Thoracic aorta (tissue), 2 donors: ENCODE measurements around the gene NXPE4. TPM values are rescaled to one million over a fixed set of nuclear protein-coding genes. Genes with fewer than 3 reads are reported as not detected.

ENCODE experiments used
- ATAC-seq: fragments of 150-250 bp; one replicate; pipeline ENCODE4 v1.8.0; 2017; ENCODE audit warnings: low read depth; ENCODE audit not compliant: insufficient number of reproducible peaks, low FRiP score
- DNase-seq: peaks from one replicate; pipeline ENCODE4 v3.0.0-alpha.2; 2020; ENCODE audit warnings: low spot score
- H3K27ac ChIP-seq, 2 donors: fragments of 200-600 bp; sonication (generic); 1 replicate in 1 of 2; 2 replicates in 1 of 2; pipeline ENCODE4 v1.5.1; 2016; ENCODE audit warnings: mild to moderate bottlenecking in 2 of 2, moderate library complexity in 2 of 2
- H3K27me3 ChIP-seq: fragments of 200-600 bp; sonication (generic); replicated peaks from 2 replicates; pipeline ENCODE4 v1.6.0; 2016; ENCODE audit warnings: mild to moderate bottlenecking; ENCODE audit not compliant: insufficient read depth
- H3K36me3 ChIP-seq: fragments of 200-600 bp; sonication (generic); one replicate; pipeline ENCODE4 v1.5.1; 2016
- H3K4me1 ChIP-seq, 2 donors: fragments of 200-600 bp; sonication (generic); 1 replicate in 1 of 2; 2 replicates in 1 of 2; pipeline versions ENCODE4 v1.5.1 to v1.6.0; 2016; ENCODE audit warnings: low read depth in 2 of 2, mild to moderate bottlenecking in 1 of 2; ENCODE audit not compliant: control insufficient read depth in 1 of 2
- H3K4me3 ChIP-seq: fragments of 200-600 bp; sonication (generic); 2 replicates; pipeline ENCODE4 v1.5.1; 2016; ENCODE audit warnings: mild to moderate bottlenecking
- H3K9me3 ChIP-seq: fragments of 200-600 bp; sonication (generic); 2 replicates; pipeline ENCODE4 v1.5.1; 2016
- total RNA-seq, 2 donors: library from RNA; depleted of rRNA; stranded (reverse); fragments of >200 nt; gene quantifications; one replicate each; pipeline versions ENCODE4 v1.1.0 to v1.2.3, GENCODE V29; 2016
- TF ChIP-seq, protein P1 (sequence below): fragments of 200-600 bp; sonication (generic); IDR thresholded peaks from one replicate; pipeline ENCODE4 v1.5.1; 2019; ENCODE audit warnings: antibody characterized with exemption

The NXPE4 gene
- total RNA-seq, 2 donors from 2014 or later: not detected

DNA sequence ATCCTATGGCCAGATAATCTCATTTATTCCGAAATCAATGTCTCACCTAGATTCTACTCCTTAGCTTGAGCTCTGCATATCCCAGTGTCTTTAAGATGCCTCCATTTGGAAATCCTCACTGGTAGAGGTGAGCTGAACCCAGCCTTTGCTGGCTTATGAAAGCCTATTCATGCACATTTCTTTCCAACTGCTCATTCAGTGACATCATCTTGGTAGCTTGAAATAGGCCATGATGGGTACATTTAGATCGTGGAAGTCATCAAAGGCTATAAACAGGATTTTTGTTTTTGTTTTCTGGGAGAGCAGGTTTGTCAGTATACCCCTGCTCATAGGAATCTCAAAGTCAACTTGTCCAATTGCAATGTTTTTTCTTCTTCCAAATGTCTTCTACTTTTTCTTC is 41.9 kb downstream of the NXPE4 start:
- H3K9me3 ChIP-seq: no peaks in the 10 kb centered on the region
- H3K4me1 ChIP-seq: no peaks in the 10 kb centered on the region
- ATAC-seq (no peak), DNase-seq (no peak)
- H3K27ac ChIP-seq: no peak overlapping the region
- H3K27me3 ChIP-seq: no peaks in the 10 kb centered on the region
- no peak overlapping the region for H3K4me3 ChIP-seq
- H3K36me3 ChIP-seq: no peaks in the 10 kb centered on the region
- TF ChIP-seq, protein P1, sequence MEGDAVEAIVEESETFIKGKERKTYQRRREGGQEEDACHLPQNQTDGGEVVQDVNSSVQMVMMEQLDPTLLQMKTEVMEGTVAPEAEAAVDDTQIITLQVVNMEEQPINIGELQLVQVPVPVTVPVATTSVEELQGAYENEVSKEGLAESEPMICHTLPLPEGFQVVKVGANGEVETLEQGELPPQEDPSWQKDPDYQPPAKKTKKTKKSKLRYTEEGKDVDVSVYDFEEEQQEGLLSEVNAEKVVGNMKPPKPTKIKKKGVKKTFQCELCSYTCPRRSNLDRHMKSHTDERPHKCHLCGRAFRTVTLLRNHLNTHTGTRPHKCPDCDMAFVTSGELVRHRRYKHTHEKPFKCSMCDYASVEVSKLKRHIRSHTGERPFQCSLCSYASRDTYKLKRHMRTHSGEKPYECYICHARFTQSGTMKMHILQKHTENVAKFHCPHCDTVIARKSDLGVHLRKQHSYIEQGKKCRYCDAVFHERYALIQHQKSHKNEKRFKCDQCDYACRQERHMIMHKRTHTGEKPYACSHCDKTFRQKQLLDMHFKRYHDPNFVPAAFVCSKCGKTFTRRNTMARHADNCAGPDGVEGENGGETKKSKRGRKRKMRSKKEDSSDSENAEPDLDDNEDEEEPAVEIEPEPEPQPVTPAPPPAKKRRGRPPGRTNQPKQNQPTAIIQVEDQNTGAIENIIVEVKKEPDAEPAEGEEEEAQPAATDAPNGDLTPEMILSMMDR: no peak

- no peak for ATAC-seq
- H3K9me3 ChIP-seq: no peaks in the 10 kb centered on the region
- H3K4me1 ChIP-seq: no peaks in the 10 kb centered on the region
- H3K27me3 ChIP-seq: no peaks in the 10 kb centered on the region
- H3K4me3 ChIP-seq: no peak overlapping the region
- TF ChIP-seq, protein P1: no peak
- H3K36me3 ChIP-seq: no peaks in the 10 kb centered on the region
- DNase-seq: no peak
- H3K27ac ChIP-seq: no peak overlapping the region
These were observed 44.5 kb downstream of the NXPE4 start for GRCh38 chr11:114551060-114551459.

- no peak overlapping the region for H3K27ac ChIP-seq
- H3K27me3 ChIP-seq: no peaks in the 10 kb centered on the region
- no peaks in the 10 kb centered on the region for H3K36me3 ChIP-seq
- DNase-seq (no peak), ATAC-seq (no peak)
- peaks cover 3% of the 10 kb centered on the region for H3K9me3 ChIP-seq
- TF ChIP-seq, protein P1: no peak
- no peak overlapping the region for H3K4me3 ChIP-seq
- H3K4me1 ChIP-seq: no peaks in the 10 kb centered on the region
These were observed 69.9 kb downstream of the NXPE4 start for GRCh38 chr11:114525682-114526081.

DNA sequence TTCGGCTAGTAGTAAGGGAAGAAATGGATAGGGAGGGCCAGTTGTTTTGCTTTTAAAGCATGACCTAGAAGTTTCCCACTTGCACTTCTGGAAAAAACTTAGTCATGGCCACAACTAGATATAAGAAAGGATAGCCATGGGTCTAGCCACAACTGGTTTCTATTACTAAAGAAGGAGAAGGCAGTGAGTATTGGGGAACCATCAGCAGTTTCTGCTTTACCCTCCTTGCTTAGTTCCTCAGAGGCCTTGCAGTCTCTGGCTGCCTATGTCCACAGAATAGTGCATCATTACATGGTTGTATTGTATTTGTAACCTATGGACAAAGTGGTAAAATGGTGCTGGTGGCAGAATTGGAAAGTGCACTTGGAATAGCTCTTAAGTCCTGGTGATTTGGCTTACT is 71.5 kb downstream of the NXPE4 start:
- TF ChIP-seq, protein P1: no peak
- Histone ChIP-seq H3K9me3 (peaks cover 3% of the 10 kb centered on the region), H3K27ac (no peak overlapping the region), H3K4me3 (no peak overlapping the region), H3K27me3 (no peaks in the 10 kb centered on the region), H3K4me1 (no peaks in the 10 kb centered on the region), H3K36me3 (no peaks in the 10 kb centered on the region)
- no peak for DNase-seq
- no peak for ATAC-seq

- no peak for ATAC-seq
- Histone ChIP-seq H3K36me3 (no peaks in the 10 kb centered on the region), H3K4me3 (no peak overlapping the region), H3K27ac (no peak overlapping the region), H3K9me3 (peaks cover 3% of the 10 kb centered on the region), H3K27me3 (no peaks in the 10 kb centered on the region), H3K4me1 (no peaks in the 10 kb centered on the region)
- DNase-seq: no peak
- TF ChIP-seq, protein P1: no peak
These were observed 72.8 kb downstream of the NXPE4 start for GRCh38 chr11:114522818-114523217.

Other genes with a start within 250 kb of the NXPE4 start
- 1 to 10 TPM; 2.9 to 4.1 TPM for gene C11orf71, start 195.3 kb downstream of the NXPE4 start, total RNA-seq
- 10 to 100 TPM; 10.0 to 39.4 TPM for gene RBM7, start 195.1 kb downstream of the NXPE4 start, total RNA-seq
- gene REXO2, start 156.3 kb downstream of the NXPE4 start, total RNA-seq: 100 to 1,000 TPM; 101 to 177 TPM
- gene NXPE1, start 35.9 kb downstream of the NXPE4 start, total RNA-seq: not detected
- not detected for gene NXPE2, start 82.7 kb upstream of the NXPE4 start, total RNA-seq